Stimulated activated CD8-positive, alpha-beta memory T cell treated with anti-CD3 and anti-CD28 coated beads, Interleukin-7, amount 100 ng/mL, for 4 hours (primary cell): Measurements from ENCODE around the gene HAAO.

Experiments
- DNase-seq, 2 donors: peaks; one replicate each; pipeline ENCODE4 v3.0.0-alpha.2; 2020; ENCODE audit warnings: low read depth in 2 of 2

Gene HAAO

DNA sequence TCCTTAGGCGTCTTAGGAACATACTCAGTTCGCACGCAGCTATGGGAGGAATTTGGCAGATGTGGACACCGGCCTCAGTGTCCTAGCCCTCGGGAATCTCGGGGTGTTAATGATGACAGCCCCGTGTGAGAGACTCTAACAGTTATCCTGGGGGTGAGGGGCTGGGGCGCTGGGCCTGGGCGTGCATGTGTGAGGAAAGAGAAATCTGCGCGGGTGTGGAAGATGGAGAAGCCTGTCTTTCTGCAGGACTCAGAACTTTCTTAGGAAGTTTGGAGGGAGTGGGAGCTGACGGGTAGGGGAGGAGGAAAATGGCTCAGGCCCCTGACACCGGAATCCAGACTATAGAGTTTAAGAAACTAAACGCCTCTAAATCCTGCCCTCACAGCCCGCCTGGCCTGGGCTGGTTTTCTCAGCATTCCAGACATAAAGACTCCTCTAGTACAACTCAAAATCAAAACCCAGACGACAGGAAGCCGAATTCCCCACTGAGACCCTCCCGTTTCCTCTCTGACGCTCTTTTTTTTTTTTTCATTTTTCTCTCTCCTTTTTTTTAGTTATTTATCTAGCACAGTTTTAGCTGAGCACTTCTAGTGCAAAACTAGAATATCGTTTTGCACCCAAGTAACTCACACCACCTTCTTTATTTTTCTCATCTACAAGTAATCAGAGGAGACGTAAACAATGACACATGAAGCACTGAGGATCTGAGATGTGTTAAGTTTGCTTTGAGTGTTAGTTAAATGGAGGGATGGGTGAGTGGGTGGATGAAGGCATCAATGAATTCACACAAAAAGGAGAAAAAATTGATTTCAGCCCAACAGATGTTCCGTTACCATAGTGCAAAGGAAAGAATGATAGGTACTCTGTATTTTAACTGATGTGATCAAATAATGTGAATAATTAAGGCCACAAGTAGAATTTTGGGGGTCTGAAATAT, 1.2 kb upstream of the HAAO start:
- no peak for DNase-seq

DNA sequence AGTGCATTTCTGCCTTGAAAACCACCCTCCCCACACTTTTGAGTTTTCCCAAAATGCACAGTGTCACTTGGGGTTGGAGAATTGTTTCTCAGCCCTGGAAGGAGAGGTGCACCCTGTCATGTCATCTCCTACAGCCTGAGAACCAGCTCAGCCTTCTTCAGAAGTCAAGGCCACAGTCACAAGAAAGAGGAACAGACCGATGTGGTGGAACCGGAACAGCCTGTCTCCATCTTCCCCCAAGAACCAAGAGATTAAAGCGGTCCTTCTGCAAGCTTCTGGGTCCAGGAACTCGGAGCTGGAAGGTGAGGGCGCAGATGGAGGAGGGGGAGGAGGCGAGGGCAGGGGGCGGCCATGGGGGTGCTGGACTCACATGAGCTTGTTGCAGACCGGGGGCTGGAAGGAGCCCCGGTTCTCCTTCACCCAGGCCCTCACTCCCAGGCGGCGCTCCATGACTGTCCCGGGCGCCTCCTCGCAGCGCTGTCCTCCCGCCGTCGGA, 248 bp downstream of the HAAO start:
- no peak for DNase-seq

GRCh38 chr2:42791606-42792005, 777 bp downstream of the HAAO start:
- no peak for DNase-seq

GRCh38 chr2:42789751-42790150, 2.6 kb downstream of the HAAO start:
- no peak for DNase-seq

DNA sequence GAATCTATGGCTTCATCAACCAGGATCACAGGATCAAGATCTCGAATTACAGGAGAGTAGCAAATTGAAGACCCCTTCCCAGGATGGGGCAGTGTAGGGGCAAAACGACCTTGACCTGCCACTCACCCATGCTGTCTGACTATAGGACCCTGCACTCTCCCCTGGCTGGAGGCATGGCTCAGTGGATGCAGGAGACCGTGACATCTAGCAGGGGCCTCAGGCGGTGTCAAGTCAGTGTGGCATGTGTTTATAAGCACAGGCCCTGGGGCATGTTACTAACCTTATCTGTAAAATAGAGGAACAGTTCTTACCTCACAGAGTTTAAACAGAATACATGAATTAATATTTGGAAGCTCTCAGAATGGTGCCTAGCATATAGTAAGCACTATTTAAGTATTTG, 3.5 kb downstream of the HAAO start:
- no peak for DNase-seq

DNA sequence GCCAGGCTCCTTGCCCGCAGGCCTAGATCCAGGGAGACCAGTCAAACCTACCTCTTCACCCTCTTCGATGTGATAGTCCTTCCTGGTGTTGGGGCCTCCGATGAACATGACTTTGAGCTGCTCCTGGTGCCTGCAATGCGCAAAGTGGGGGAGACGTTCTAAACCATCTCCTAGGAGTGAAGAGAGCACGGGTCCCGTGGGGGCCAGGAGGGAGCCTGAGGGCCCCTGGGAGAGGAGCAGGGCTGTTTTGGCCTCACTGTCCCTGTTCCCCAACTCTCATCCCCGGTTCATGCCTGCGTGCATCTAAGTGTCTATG, 3.9 kb downstream of the HAAO start:
- DNase-seq = no peak

GRCh38 chr2:42787788-42788477, 4.5 kb downstream of the HAAO start:
- DNase-seq = no peak

DNA sequence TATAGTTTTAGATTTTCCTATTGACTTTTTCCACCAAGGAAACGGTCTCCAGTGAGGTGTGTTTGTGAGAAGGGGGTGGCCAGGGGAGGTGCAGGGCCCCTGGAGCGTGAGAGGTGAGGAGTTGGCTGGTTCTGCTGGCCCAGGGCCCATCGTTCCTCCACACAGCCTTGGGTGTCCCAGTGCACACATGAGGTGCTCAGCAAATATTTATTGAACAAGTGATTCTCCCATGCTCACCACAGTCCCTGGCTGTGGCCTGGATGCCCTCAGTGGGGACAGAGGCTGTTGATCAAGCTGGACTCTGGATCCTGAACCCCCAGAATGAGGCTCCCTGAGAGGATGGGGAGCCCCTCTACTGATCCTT, 5.0 kb downstream of the HAAO start:
- DNase-seq = no peak

- DNase-seq = no peak
Observed at GRCh38 chr2:42786561-42787345, 5.6 kb downstream of the HAAO start.

DNA sequence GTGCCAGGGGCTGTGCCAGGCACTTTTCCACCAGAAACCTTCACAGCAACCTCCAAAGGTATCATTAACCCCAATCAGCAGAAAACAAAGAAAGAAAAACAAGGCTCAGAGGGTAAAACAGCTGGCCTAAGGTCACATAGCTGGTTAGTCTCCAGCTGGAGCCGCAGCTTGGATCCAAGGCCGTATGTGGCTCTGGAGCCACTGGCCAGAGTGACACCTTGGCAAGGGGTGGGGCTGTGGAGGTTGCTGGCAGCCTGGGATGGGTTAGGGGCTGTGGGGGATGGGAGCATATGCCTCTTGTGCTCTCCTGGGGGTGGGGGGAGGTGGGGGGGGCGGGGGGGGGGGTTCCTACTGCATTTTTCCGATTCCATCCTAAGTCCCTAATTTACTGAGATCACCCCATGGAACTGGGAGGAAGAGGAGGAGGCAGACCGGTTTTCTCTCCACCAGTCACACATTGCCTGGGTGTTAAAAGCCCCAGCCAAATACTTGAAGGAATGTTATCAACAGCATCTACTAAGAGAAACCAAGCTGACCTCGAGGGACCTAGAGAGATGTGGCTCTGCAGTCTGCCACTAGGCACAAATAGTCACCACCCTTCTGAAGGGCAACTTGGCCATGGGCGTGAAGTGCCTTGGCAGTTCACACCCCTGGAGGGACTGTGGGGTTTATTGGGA, 8.0 kb downstream of the HAAO start:
- no peak for DNase-seq

- DNase-seq = no peak
Observed at GRCh38 chr2:42783511-42783910, 8.9 kb downstream of the HAAO start.

- DNase-seq = no peak
Observed at GRCh38 chr2:42781181-42781580, 11.2 kb downstream of the HAAO start.

GRCh38 chr2:42777883-42778805, 14.2 kb downstream of the HAAO start:
- no peak for DNase-seq

GRCh38 chr2:42775810-42776209, 16.6 kb downstream of the HAAO start:
- DNase-seq = no peak

- DNase-seq = no peak
Observed at GRCh38 chr2:42775186-42775585, 17.2 kb downstream of the HAAO start.

- no peak for DNase-seq
Observed at GRCh38 chr2:42771546-42772153, 20.7 kb downstream of the HAAO start.

GRCh38 chr2:42770288-42771131, 21.9 kb downstream of the HAAO start:
- DNase-seq = no peak

GRCh38 chr2:42769583-42770287, 22.6 kb downstream of the HAAO start:
- DNase-seq = no peak
